Stomach (tissue), 4 donors: ENCODE measurements around the gene DNAH10.

Experiments used
- CTCF ChIP-seq, 7 experiments: fragments of 450-650 bp in 4 of 7; fragments of 200-600 bp in 3 of 7; sonication (generic) in 3 of 7; IDR thresholded peaks; one replicate each; pipeline ENCODE4 v1.5.1; 2016 to 2019; ENCODE audit warnings: antibody characterized with exemption in 7 of 7, control low read depth in 2 of 7, mild to moderate bottlenecking in 1 of 7
- EP300 ChIP-seq: sonication (generic); formaldehyde crosslinking; IDR thresholded peaks from one replicate; pipeline ENCODE4 v1.6.1; 2017; ENCODE audit warnings: antibody characterized with exemption
- POLR2A ChIP-seq, 4 donors: fragments of 450-650 bp; IDR thresholded peaks; one replicate each; pipeline ENCODE4 v1.6.1; 2016; ENCODE audit warnings: antibody characterized with exemption in 4 of 4, control low read depth in 2 of 4, mild to moderate bottlenecking in 1 of 4, moderate library complexity in 1 of 4
- POLR2AphosphoS5 ChIP-seq, 3 donors: sonication (generic); formaldehyde crosslinking; IDR thresholded peaks; one replicate each; pipeline ENCODE4 v1.6.1; 2016; ENCODE audit warnings: antibody characterized with exemption in 3 of 3

- TF ChIP-seq POLR2AphosphoS5 (IDR thresholded peaks at IDR 0.05) (no peak), POLR2A (IDR thresholded peaks at IDR 0.05) (no peak), EP300 (no peak), CTCF (IDR thresholded peaks at IDR 0.05) (no peak)
These were observed 46.1 kb downstream of the DNAH10 start for GRCh38 chr12:123808167-123808566.
